Calu3 (cell line): ENCODE data around the gene MYO3B. TPM values are rescaled to one million over a fixed set of nuclear protein-coding genes. Genes with fewer than 3 reads are reported as not detected.

Source experiments
- BruUV-seq: library from RNA; stranded (reverse); fragments of 400-500 nt; replicated peaks from 2 replicates; lab custom pipeline; 2021; lab: Mats Ljungman, UMichigan
- CTCF ChIA-PET: fragments of 300-600 bp; sonication (Branson Sonifier 250); formaldehyde crosslinking; loops from one replicate; lab custom pipeline; 2022; ENCODE audit warnings: antibody characterized with exemption; lab: Charles Lee
- DNase-seq: peaks from one replicate; pipeline ENCODE4 v3.0.0; 2022
- H3K27ac Mint-ChIP-seq: one replicate; pipeline ENCODE4 v1.8.0; 2022; ENCODE audit warnings: mixed read lengths; ENCODE audit not compliant: unreplicated experiment
- H3K27me3 Mint-ChIP-seq: one replicate; pipeline ENCODE4 v1.8.0; 2022; ENCODE audit warnings: mixed read lengths; ENCODE audit not compliant: unreplicated experiment
- H3K36me3 Mint-ChIP-seq: one replicate; pipeline ENCODE4 v1.8.0; 2022; ENCODE audit warnings: mild to moderate bottlenecking, moderate library complexity, mixed read lengths; ENCODE audit not compliant: insufficient read depth, unreplicated experiment
- H3K4me1 Mint-ChIP-seq: one replicate; pipeline ENCODE4 v1.8.0; 2022; ENCODE audit warnings: mild to moderate bottlenecking, low read depth, mixed read lengths; ENCODE audit not compliant: unreplicated experiment
- H3K4me3 Mint-ChIP-seq: one replicate; pipeline ENCODE4 v1.8.0; 2022; ENCODE audit warnings: mild to moderate bottlenecking, low read depth, moderate library complexity, mixed read lengths; ENCODE audit not compliant: unreplicated experiment
- H3K9me3 Mint-ChIP-seq: one replicate; pipeline ENCODE4 v1.8.0; 2022; ENCODE audit warnings: low read depth, mixed read lengths; ENCODE audit not compliant: unreplicated experiment
- intact Hi-C: fragments of 100-400 bp; cut with micrococcal nuclease; formaldehyde crosslinking; loops from one replicate; pipeline ENCODE4 v1.10.0; 2022; ENCODE audit not compliant: unreplicated experiment
- total RNA-seq: library from RNA; stranded (reverse); gene quantifications from 2 replicates; pipeline ENCODE4 v1.2.3, GENCODE V29; 2022
- TF ChIP-seq, protein P1 (sequence below): fragments of 200-600 bp; IDR thresholded peaks from one replicate; pipeline ENCODE4 v1.8.0; 2022; ENCODE audit warnings: antibody characterized with exemption; ENCODE audit not compliant: unreplicated experiment

Gene MYO3B
- total RNA-seq, 1 experiment from 2014 or later, result 5.0 TPM

DNA sequence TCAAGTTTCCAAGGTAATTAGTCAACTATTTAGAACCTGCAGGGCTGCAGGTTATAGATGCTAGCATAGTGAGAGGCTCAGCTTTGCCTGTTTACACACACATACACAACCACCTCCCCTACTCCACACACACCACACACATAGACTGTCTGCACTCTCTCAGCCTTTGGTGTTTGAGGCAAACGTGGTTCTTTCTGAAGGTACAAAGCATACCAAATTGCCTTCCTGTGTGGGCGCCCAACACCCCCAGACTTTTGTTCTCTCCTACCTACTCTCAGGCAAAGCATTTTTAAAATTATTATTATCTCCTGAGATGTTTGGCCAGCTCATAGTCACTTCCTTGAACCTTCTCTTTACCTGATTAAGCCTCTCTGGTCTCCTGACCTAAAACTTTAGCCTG is 44.9 kb downstream of the MYO3B start:
- no peak for DNase-seq
- intact Hi-C loops, result no loop called here
- H3K27ac Mint-ChIP-seq, result no peak overlapping the region
- no peaks in the 10 kb centered on the region for H3K9me3 Mint-ChIP-seq
- BruUV-seq, result no TSS peak
- no peak overlapping the region for H3K4me3 Mint-ChIP-seq
- no peaks in the 10 kb centered on the region for H3K4me1 Mint-ChIP-seq
- CTCF ChIA-PET, result no interaction called here
- H3K36me3 Mint-ChIP-seq, result no peaks in the 10 kb centered on the region
- TF ChIP-seq, protein P1, sequence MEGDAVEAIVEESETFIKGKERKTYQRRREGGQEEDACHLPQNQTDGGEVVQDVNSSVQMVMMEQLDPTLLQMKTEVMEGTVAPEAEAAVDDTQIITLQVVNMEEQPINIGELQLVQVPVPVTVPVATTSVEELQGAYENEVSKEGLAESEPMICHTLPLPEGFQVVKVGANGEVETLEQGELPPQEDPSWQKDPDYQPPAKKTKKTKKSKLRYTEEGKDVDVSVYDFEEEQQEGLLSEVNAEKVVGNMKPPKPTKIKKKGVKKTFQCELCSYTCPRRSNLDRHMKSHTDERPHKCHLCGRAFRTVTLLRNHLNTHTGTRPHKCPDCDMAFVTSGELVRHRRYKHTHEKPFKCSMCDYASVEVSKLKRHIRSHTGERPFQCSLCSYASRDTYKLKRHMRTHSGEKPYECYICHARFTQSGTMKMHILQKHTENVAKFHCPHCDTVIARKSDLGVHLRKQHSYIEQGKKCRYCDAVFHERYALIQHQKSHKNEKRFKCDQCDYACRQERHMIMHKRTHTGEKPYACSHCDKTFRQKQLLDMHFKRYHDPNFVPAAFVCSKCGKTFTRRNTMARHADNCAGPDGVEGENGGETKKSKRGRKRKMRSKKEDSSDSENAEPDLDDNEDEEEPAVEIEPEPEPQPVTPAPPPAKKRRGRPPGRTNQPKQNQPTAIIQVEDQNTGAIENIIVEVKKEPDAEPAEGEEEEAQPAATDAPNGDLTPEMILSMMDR, result no peak
- no peaks in the 10 kb centered on the region for H3K27me3 Mint-ChIP-seq

DNA sequence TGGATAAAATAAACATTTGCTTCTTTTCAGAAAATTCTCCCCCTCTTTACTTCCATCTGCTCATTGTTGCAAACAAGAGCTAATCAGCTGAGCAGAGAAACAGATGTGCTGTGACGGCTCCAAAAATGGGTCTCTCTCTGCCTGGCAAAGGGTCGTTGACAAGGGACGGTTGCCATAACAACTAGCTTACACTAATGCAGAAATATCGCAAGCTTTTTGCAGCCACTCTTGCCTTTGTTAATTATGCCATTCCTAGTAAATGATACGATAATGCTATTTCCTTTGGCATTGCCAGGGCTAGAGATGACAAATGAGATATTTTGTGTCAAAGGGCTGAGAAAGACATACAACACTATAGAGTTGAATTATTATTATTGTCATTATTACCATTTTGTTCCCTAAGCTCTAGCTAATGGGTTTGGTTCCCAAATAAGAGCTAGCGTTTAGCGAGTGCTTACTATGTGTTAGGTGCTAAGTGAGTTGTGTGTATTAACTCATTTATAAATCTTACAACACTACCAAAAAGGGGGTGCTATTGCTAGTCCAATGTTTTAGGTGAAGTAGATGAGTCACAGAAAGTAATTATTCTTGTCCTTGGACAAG is 46.8 kb downstream of the MYO3B start:
- intact Hi-C loops, result no loop called here
- no peak overlapping the region for H3K4me3 Mint-ChIP-seq

DNA sequence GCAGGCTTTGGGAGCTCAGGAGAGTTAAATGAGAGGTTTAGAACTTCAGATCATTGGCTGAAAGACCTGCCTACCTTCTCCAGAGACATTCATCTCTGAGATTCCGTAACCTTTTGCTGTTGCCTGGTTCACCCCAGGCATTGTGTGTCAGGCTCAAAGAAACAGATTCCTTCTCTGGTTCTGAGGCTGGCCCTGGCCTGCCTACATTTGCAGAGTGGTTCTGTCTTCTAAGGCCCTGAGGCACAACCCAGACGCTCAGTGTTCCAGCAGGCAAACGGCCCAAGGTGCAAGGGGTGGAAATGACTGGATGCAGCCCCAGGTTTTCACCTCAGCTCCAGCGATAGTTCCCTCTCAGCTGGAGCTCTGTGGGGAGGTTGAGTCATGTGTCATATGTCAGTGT is 48.3 kb downstream of the MYO3B start:
- Mint-ChIP-seq H3K4me1 (no peaks in the 10 kb centered on the region), H3K4me3 (no peak overlapping the region), H3K27me3 (no peaks in the 10 kb centered on the region), H3K9me3 (no peaks in the 10 kb centered on the region), H3K36me3 (no peaks in the 10 kb centered on the region), H3K27ac (no peak overlapping the region)
- TF ChIP-seq, protein P1, result no peak
- DNase-seq, result no peak
- BruUV-seq, result no TSS peak
- intact Hi-C loops, result no loop called here
- CTCF ChIA-PET, result interaction anchor here (0.6 kb wide), 1 partner anchor 138 kb away, joined by 3 read pairs; no protein-coding TSS in a partner anchor

More for the DNA sequence above, 46.8 kb downstream of the MYO3B start:
- Mint-ChIP-seq H3K4me1 (no peaks in the 10 kb centered on the region), H3K27me3 (no peaks in the 10 kb centered on the region), H3K9me3 (no peaks in the 10 kb centered on the region), H3K36me3 (no peaks in the 10 kb centered on the region), H3K27ac (no peak overlapping the region)
- CTCF ChIA-PET, result no interaction called here
- TF ChIP-seq, protein P1, result no peak
- BruUV-seq, result no TSS peak
- DNase-seq, result no peak

DNA sequence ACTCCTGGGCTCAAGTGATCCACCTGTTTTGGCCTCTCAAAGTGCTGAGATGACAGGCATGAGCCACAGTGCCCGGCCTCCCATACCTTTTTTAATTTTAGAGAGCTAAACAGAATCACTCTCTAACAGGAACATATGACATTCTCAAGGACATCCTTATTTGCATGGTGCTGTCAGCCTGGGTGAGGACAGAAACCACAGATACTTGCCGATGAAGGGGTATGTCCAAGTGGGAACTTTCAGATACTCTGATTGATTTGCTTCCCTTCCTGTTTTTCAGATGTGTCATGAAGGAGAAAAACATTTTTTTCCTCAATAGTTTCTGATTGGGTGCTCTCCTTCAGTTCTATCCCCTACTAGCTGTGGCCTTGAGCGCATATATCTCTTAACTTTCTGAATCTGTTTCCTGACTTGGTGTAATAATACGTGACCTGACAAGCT is 49.6 kb downstream of the MYO3B start:
- TF ChIP-seq, protein P1, result no peak
- H3K9me3 Mint-ChIP-seq, result no peaks in the 10 kb centered on the region
- no peaks in the 10 kb centered on the region for H3K27me3 Mint-ChIP-seq
- no peaks in the 10 kb centered on the region for H3K4me1 Mint-ChIP-seq
- intact Hi-C loops, result no loop called here
- H3K36me3 Mint-ChIP-seq, result no peaks in the 10 kb centered on the region
- CTCF ChIA-PET, result no interaction called here
- DNase-seq, result no peak
- no peak overlapping the region for H3K27ac Mint-ChIP-seq
- BruUV-seq, result no TSS peak
- H3K4me3 Mint-ChIP-seq, result no peak overlapping the region
